PC-3 (cell line): ENCODE measurements around the gene HES3. TPM values are rescaled to one million over a fixed set of nuclear protein-coding genes. Genes with fewer than 3 reads are reported as not detected.

Source experiments
- ATAC-seq: fragments of 200-7000 bp; cut with Tn5 transposase; 2 replicates; pipeline ENCODE4 v1.9.1; 2020; ENCODE audit warnings: mild to moderate bottlenecking, moderate library complexity
- BruUV-seq: library from RNA; stranded (reverse); fragments of 400-500 nt; replicated peaks from 2 replicates; lab custom pipeline; 2021; lab: Mats Ljungman, UMichigan
- CTCF ChIA-PET: fragments of 300-600 bp; sonication (Branson Sonifier 250); formaldehyde crosslinking; loops from one replicate; lab custom pipeline; 2022; ENCODE audit warnings: antibody characterized with exemption; lab: Charles Lee
- POLR2A ChIA-PET: fragments of 300-600 bp; sonication (Branson Sonifier 250); formaldehyde crosslinking; loops from one replicate; lab custom pipeline; 2022; ENCODE audit warnings: antibody characterized with exemption; ENCODE audit not compliant: unreplicated experiment; lab: Charles Lee
- DNase-seq: peaks from one replicate; pipeline ENCODE4 v3.0.0-alpha.2; 2015
- H2AFZ ChIP-seq: fragments of 300-600 bp; sonication (generic); 2 replicates; pipeline ENCODE4 v1.6.0; 2016; ENCODE audit warnings: antibody characterized with exemption, low read length
- H3F3A ChIP-seq: fragments of 300-600 bp; sonication (generic); one replicate; pipeline ENCODE4 v1.6.0; 2017; ENCODE audit warnings: antibody characterized with exemption, low read length, control low read depth, mild to moderate bottlenecking; ENCODE audit not compliant: unreplicated experiment
- H3K27ac ChIP-seq: fragments of 300-600 bp; sonication (generic); 2 replicates; pipeline ENCODE4 v1.5.1; 2016; ENCODE audit warnings: mild to moderate bottlenecking, low read length
- H3K27me3 ChIP-seq: fragments of 300-600 bp; sonication (generic); 2 replicates; pipeline ENCODE4 v1.6.1; 2016; ENCODE audit warnings: low read length, mixed read lengths
- H3K36me3 ChIP-seq: fragments of 300-600 bp; sonication (generic); 2 replicates; pipeline ENCODE4 v1.6.1; 2016; ENCODE audit warnings: low read depth, mixed run types, low read length, mixed read lengths
- H3K4me1 ChIP-seq: fragments of 300-600 bp; sonication (generic); 2 replicates; pipeline ENCODE4 v1.5.1; 2016; ENCODE audit warnings: low read length; ENCODE audit not compliant: insufficient read depth
- H3K4me2 ChIP-seq: fragments of 300-600 bp; sonication (generic); 2 replicates; pipeline ENCODE4 v1.6.0; 2016; ENCODE audit warnings: low read length
- H3K4me3 ChIP-seq: fragments of 300-600 bp; sonication (generic); 2 replicates; pipeline ENCODE4 v1.5.1; 2016; ENCODE audit warnings: mild to moderate bottlenecking, low read length, mixed read lengths
- H3K79me2 ChIP-seq: fragments of 300-600 bp; sonication (generic); 2 replicates; pipeline ENCODE4 v1.6.1; 2017; ENCODE audit warnings: low read length, mixed read lengths
- H3K9ac ChIP-seq: fragments of 300-600 bp; sonication (generic); 2 replicates; pipeline ENCODE4 v1.6.0; 2016; ENCODE audit warnings: mild to moderate bottlenecking, low read length
- H3K9me2 ChIP-seq: fragments of 300-600 bp; sonication (generic); replicated peaks from 2 replicates; pipeline ENCODE4 v1.6.1; 2016; ENCODE audit warnings: mixed run types, low read length, mixed read lengths
- H3K9me3 ChIP-seq: fragments of 300-600 bp; sonication (generic); 2 replicates; pipeline ENCODE4 v1.6.1; 2016; ENCODE audit warnings: low read length, mixed read lengths
- H4K20me1 ChIP-seq: fragments of 300-600 bp; sonication (generic); 2 replicates; pipeline ENCODE4 v1.6.1; 2016; ENCODE audit warnings: low read length, mixed read lengths
- EZH2 ChIP-seq: fragments of 300-600 bp; sonication (generic); IDR thresholded peaks from one replicate; pipeline ENCODE4 v1.6.1; 2017; ENCODE audit warnings: antibody characterized with exemption, mild to moderate bottlenecking, low read length; ENCODE audit not compliant: unreplicated experiment
- EZH2phosphoT487 ChIP-seq: fragments of 300-600 bp; sonication (generic); IDR thresholded peaks from 2 replicates; pipeline ENCODE4 v1.6.1; 2018; ENCODE audit warnings: mild to moderate bottlenecking, antibody characterized with exemption, low read length, borderline replicate concordance
- intact Hi-C: fragments of 100-400 bp; cut with micrococcal nuclease; formaldehyde crosslinking; loops from 2 replicates; pipeline ENCODE4 v1.9.0; 2023
- total RNA-seq: library from RNA; depleted of rRNA; stranded (reverse); fragments of >200 nt; gene quantifications from 2 replicates; pipeline ENCODE4 v1.2.3, GENCODE V29; 2014
- TF ChIP-seq, protein P1 (sequence below): fragments of 300-600 bp; sonication (generic); conservative IDR thresholded peaks from 2 replicates; pipeline ENCODE4 v1.5.1; 2017; ENCODE audit warnings: antibody characterized with exemption, low read depth, mild to moderate bottlenecking, low read length

The HES3 gene
- total RNA-seq, 1 experiment from 2014 or later = not detected

- BruUV-seq = no TSS peak
- H3K9me2 ChIP-seq = no peaks in the 10 kb centered on the region
- H3K9me3 ChIP-seq = no peaks in the 10 kb centered on the region
- H3K79me2 ChIP-seq = no peaks in the 10 kb centered on the region
- no peak overlapping the region for H3K4me3 ChIP-seq
- H4K20me1 ChIP-seq = no peaks in the 10 kb centered on the region
- no peaks in the 10 kb centered on the region for H3F3A ChIP-seq
- H2AFZ ChIP-seq = no peak overlapping the region
- no peaks in the 10 kb centered on the region for H3K27me3 ChIP-seq
- ATAC-seq = no peak
- DNase-seq = no peak
- POLR2A ChIA-PET = no interaction called here
- H3K9ac ChIP-seq = no peak overlapping the region
- CTCF ChIA-PET = no interaction called here
- no peak overlapping the region for H3K27ac ChIP-seq
- intact Hi-C loops = no loop called here
- no peak overlapping the region for H3K4me2 ChIP-seq
- peaks cover 7% of the 10 kb centered on the region; the same call in 1 of the 2 replicates for H3K36me3 ChIP-seq
- TF ChIP-seq, protein P1, sequence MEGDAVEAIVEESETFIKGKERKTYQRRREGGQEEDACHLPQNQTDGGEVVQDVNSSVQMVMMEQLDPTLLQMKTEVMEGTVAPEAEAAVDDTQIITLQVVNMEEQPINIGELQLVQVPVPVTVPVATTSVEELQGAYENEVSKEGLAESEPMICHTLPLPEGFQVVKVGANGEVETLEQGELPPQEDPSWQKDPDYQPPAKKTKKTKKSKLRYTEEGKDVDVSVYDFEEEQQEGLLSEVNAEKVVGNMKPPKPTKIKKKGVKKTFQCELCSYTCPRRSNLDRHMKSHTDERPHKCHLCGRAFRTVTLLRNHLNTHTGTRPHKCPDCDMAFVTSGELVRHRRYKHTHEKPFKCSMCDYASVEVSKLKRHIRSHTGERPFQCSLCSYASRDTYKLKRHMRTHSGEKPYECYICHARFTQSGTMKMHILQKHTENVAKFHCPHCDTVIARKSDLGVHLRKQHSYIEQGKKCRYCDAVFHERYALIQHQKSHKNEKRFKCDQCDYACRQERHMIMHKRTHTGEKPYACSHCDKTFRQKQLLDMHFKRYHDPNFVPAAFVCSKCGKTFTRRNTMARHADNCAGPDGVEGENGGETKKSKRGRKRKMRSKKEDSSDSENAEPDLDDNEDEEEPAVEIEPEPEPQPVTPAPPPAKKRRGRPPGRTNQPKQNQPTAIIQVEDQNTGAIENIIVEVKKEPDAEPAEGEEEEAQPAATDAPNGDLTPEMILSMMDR = no peak
- no peak for TF ChIP-seq EZH2
- H3K4me1 ChIP-seq = peaks cover 11% of the 10 kb centered on the region
Observed at GRCh38 chr1:6285336-6285735, 41.4 kb downstream of the HES3 start.

- POLR2A ChIA-PET = no interaction called here
- Histone ChIP-seq H3K79me2 (no peaks in the 10 kb centered on the region), H3K9me3 (no peaks in the 10 kb centered on the region), H3K4me1 (peaks cover 11% of the 10 kb centered on the region), H3F3A (no peaks in the 10 kb centered on the region), H3K9ac (no peak overlapping the region), H3K36me3 (peaks cover 4% of the 10 kb centered on the region; the same call in 1 of the 2 replicates), H2AFZ (no peak overlapping the region), H3K4me3 (no peak overlapping the region), H4K20me1 (no peaks in the 10 kb centered on the region), H3K9me2 (no peaks in the 10 kb centered on the region), H3K4me2 (no peak overlapping the region), H3K27ac (no peak overlapping the region), H3K27me3 (no peaks in the 10 kb centered on the region)
- no peak for DNase-seq
- intact Hi-C loops = no loop called here
- TF ChIP-seq, protein P1 = no peak
- no peak for TF ChIP-seq EZH2
- no peak for TF ChIP-seq EZH2phosphoT487
- no peak for ATAC-seq
- CTCF ChIA-PET = no interaction called here
- BruUV-seq = no TSS peak
Observed at GRCh38 chr1:6286266-6286665, 42.3 kb downstream of the HES3 start.

DNA sequence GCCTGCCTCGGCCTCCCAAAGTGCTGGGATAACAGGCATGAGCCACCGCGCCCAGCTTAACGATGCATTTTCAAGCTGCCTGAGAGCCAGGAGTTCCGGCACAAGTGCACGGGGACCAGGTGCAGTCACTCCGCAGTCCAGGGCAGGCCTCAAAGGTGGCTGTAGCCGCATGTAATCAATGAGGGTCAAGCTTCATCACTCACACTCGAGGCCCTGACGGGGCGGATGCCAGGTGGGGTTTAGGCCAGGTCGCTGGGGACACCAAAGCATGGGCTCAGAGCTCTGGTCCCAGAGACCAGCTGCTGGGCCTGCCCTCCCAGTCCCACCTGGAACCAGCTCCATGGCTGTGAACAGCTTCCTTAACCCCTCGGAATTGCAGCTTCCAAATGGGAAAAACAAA, 43.0 kb downstream of the HES3 start:
- TF ChIP-seq, protein P1 = no peak
- TF ChIP-seq EZH2 (no peak), EZH2phosphoT487 (no peak)
- BruUV-seq = no TSS peak
- no peaks in the 10 kb centered on the region for H3K9me2 ChIP-seq
- H3K4me2 ChIP-seq = no peak overlapping the region
- no peaks in the 10 kb centered on the region for H3F3A ChIP-seq
- H3K4me3 ChIP-seq = no peak overlapping the region
- peaks cover 3% of the 10 kb centered on the region; the same call in 1 of the 2 replicates for H3K4me1 ChIP-seq
- DNase-seq (no peak), ATAC-seq (no peak)
- H3K9me3 ChIP-seq = no peaks in the 10 kb centered on the region
- POLR2A ChIA-PET = no interaction called here
- intact Hi-C loops = no loop called here
- no peak overlapping the region for H3K9ac ChIP-seq
- no peak overlapping the region for H3K27ac ChIP-seq
- no peaks in the 10 kb centered on the region for H3K27me3 ChIP-seq
- H3K79me2 ChIP-seq = no peaks in the 10 kb centered on the region
- H3K36me3 ChIP-seq = peaks cover 4% of the 10 kb centered on the region; the same call in 1 of the 2 replicates
- H2AFZ ChIP-seq = no peak overlapping the region
- CTCF ChIA-PET = interaction anchor here (0.8 kb wide), 1 partner anchor 49 kb away, joined by 4 read pairs; no protein-coding TSS in a partner anchor
- H4K20me1 ChIP-seq = no peaks in the 10 kb centered on the region
